GM19193 (cell line): ENCODE data around the gene MRPL53.

Source experiments
- POLR2A ChIP-seq: IDR thresholded peaks from 4 replicates; pipeline ENCODE4 v1.6.1; 2011; ENCODE audit not compliant: insufficient read depth, insufficient read length; ENCODE audit errors: extremely low read depth

The MRPL53 gene

DNA sequence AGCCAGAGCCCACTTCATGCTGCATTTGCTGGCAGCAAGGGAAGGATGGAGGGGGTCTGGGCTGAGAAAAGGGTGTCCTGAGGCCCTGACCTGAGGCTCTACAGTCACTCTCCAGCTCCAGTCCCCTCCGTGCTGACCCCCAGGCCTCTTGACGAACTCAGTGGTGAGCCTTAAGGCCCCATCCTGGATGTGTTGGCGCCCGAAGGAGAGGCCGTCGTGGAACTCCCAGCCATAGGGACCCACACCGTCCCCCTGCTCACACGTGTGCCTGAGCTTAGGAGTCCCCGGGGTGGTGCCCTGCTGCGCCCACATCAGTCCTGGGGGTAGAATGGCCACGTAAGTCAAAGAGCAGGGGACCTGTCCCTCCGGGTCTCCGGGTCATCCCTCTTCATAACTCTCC, 8.1 kb downstream of the MRPL53 start:
- TF ChIP-seq POLR2A: no peak

GRCh38 chr2:74462786-74463105, 9.7 kb downstream of the MRPL53 start:
- TF ChIP-seq POLR2A: no peak

- TF ChIP-seq POLR2A: no peak
Measured at GRCh38 chr2:74462054-74462785, 10.3 kb downstream of the MRPL53 start.

- no peak for TF ChIP-seq POLR2A
Measured at GRCh38 chr2:74461187-74462053, 11.1 kb downstream of the MRPL53 start.

- TF ChIP-seq POLR2A: no peak
Measured at GRCh38 chr2:74458938-74459363, 13.5 kb downstream of the MRPL53 start.

DNA sequence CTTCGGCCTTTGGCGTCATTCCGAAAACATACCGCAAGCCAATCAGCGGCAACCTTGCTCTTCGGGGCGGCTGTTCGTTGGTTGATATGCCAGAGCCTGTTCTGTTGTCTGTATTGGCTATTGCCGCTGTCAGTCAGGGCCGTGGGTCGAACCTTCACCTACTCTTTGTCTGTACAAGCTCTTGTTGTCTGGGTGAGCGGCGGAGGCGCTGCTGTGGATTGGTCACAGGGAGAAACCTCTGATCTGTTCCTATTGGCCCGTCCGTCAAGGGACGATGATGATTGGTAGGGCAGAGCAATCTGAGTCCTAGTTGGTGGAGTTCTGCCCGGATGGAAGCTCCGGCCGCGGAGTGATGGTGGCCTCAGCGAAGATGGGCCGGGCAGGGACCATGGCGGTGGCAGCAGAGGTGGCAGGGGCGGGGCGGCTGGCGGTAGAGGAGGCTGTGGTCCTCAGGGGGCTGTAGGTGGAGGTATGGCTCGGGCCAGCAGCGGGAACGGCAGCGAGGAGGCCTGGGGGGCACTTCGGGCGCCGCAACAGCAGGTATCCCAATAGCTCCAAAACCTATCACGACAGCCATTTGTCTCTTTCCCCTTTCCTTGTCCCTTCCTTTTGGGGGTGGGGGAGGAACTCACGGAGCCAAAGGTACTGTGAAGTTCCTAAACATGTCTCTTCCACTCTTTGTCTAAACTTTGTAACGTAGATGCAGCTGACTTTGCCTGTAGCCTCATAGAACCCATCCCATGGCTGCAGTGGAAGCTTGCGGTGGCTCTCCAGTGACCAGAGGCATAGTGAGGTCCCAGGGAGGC, 14.1 kb downstream of the MRPL53 start, which contains the start of gene WBP1:
TSS of gene WBP1 (plus strand) at position 307 of the 806 bp plus-strand sequence. CDS start at position 472, 165 bp downstream.
- TF ChIP-seq POLR2A: no peak

DNA sequence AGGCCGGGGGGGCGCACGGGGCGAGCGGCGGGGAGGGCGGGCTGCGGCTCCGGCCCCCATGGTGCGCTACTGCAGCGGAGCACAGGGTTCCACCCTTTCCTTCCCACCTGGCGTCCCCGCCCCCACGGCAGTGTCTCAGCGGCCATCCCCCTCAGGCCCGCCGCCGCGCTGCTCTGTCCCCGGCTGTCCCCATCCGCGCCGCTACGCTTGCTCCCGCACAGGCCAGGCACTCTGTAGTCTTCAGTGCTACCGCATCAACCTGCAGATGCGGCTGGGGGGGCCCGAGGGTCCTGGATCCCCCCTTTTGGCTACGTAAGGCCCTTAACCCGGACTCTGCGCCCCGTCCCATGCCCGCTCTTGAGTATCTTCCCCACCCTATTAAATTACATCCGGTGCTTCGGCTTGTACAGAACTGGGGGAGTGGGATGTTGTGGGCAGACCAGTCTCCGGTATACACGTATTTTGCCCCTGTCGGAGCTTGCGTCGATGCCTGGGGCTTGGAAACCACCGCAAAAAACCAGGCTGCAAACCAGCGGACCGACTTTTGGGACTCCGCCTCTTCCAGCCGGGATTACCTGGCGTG, 14.8 kb downstream of the MRPL53 start:
- peak; percentile 75 for TF ChIP-seq POLR2A

DNA sequence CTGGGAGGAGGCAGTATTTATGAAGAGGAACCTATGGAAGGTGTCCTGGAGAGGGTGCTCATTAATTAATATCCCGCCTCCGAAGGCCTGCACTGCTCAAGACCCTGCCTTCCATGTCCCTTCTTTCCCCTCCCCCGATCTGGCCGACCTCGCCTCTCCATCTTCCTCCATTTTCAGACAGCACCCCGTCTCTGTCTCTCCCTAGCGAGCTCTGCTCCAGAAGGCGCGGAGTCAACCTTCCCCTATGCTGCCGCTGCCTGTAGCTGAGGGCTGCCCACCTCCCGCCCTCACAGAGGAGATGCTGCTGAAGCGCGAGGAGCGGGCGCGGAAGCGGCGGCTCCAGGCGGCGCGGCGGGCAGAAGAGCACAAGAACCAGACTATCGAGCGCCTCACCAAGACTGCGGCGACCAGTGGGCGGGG, 15.3 kb downstream of the MRPL53 start:
- no peak for TF ChIP-seq POLR2A

DNA sequence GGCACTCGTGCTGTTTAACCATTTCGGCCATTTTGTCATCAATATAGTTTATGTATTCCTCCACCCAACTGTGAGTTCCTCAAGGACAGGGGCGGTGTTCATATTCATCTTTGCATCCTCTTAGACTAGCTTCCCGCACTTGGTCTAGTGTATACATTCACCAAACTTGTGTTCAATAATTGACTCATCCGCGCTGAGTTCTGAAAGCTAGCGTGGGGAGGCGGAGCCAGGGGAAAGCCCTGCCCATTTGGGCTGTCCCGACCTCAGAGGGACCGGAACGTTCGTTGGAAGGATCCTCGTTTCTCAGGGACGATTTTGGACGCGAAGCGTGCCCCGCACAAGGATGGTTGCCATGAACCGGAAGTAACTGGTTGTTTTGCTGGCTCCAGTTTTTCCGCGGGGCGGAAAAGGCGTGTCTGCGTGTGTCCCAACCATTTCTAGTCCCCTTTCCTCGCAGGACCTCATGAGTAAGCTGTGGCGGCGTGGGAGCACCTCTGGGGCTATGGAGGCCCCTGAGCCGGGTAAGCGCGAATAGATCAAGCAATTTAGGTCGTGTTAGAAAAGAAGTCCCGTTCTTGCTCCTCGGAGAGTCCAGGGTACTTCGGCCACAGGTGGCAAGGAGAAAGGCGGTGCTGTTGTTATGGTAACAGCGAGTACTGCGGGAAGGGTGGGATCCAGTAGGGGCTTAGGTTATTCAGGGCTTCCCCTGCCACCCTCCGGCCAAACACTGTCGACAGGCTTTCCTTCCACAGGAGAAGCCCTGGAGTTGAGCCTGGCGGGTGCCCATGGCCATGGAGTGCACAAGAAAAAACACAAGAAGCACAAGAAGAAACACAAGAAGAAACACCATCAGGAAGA, 17.6 kb downstream of the MRPL53 start, which contains the start of gene INO80B:
TSS of gene INO80B (plus strand) at position 434 of the 858 bp plus-strand sequence. CDS start at position 464, 30 bp downstream.
- TF ChIP-seq POLR2A: peak; percentile 52

DNA sequence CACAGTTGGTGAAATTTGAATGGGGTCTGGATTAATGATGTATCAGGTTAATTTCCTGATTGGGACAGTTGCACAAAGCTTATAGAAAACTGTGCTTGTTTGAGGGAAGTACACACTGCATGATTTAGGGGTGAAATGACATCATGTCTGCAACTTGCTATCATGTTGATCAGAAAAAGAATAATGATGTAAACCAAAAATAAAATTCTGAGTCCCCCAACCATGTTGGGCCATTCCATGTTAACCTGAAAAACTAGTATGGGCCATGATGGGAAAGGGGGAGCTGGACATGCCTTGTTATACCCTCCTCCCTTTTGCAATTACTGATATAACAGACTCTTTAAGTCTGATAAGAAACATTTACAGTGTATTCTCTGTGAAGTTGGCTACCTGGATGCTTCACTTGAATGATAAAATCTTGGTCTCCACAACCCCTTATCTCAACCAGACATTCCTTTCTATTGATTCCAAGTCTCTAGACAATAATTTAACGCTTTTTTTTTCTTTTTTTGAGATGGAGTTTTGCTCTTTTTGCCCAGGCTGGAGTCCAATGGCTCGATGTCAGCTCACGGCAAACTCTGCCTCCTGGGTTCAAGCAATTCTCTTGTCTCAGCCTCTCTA, 21.8 kb downstream of the MRPL53 start:
- TF ChIP-seq POLR2A: no peak

- no peak for TF ChIP-seq POLR2A
Measured at GRCh38 chr2:74448771-74449170, 23.7 kb downstream of the MRPL53 start.

- no peak for TF ChIP-seq POLR2A
Measured at GRCh38 chr2:74447230-74447999, 25.1 kb downstream of the MRPL53 start.

GRCh38 chr2:74444498-74445318, 27.8 kb downstream of the MRPL53 start:
- no peak for TF ChIP-seq POLR2A
